ENCODE results near the gene HDAC4.

The HDAC4 gene

GRCh38 chr2:239092571-239093294, 308.1 kb downstream of the HDAC4 start:
- no peaks in the 10 kb centered on the region for H3K36me3 ChIP-seq (ENCODE audit: insufficient read depth, low read length)
- no peak overlapping the region for H3K4me2 ChIP-seq (ENCODE audit: low read depth, low read length, poor library complexity, severe bottlenecking)

GRCh38 chr2:239089884-239090283, 310.9 kb downstream of the HDAC4 start:
- Histone ChIP-seq H3K36me3 (ENCODE audit: insufficient read depth, low read length) (no peaks in the 10 kb centered on the region), H3K4me2 (ENCODE audit: low read depth, low read length, poor library complexity, severe bottlenecking) (no peak overlapping the region), H3K9ac (ENCODE audit: low read depth, low read length, poor library complexity, severe bottlenecking) (no peak overlapping the region), H4K20me1 (ENCODE audit: insufficient read depth, low read length, poor library complexity, severe bottlenecking) (no peaks in the 10 kb centered on the region), H3F3A (ENCODE audit: low read depth) (no peaks in the 10 kb centered on the region), H3K79me2 (ENCODE audit: insufficient read depth, low read length) (no peaks in the 10 kb centered on the region), H3K9me2 (replicated peaks; ENCODE audit: low read depth, low read length) (no peaks in the 10 kb centered on the region), H3K4me1 (ENCODE audit: insufficient read depth, low read length, poor library complexity, severe bottlenecking) (no peaks in the 10 kb centered on the region), H3K9me3 (ENCODE audit: insufficient read depth, low read depth, low read length) (no peaks in the 10 kb centered on the region), H3K4me3 (ENCODE audit: low read length, poor library complexity, severe bottlenecking) (no peak overlapping the region), H3K27me3 (ENCODE audit: insufficient read depth, low read length, poor library complexity, severe bottlenecking) (no peaks in the 10 kb centered on the region), H2AFZ (ENCODE audit: low read length) (no peak overlapping the region)
- TF ChIP-seq, protein P1, sequence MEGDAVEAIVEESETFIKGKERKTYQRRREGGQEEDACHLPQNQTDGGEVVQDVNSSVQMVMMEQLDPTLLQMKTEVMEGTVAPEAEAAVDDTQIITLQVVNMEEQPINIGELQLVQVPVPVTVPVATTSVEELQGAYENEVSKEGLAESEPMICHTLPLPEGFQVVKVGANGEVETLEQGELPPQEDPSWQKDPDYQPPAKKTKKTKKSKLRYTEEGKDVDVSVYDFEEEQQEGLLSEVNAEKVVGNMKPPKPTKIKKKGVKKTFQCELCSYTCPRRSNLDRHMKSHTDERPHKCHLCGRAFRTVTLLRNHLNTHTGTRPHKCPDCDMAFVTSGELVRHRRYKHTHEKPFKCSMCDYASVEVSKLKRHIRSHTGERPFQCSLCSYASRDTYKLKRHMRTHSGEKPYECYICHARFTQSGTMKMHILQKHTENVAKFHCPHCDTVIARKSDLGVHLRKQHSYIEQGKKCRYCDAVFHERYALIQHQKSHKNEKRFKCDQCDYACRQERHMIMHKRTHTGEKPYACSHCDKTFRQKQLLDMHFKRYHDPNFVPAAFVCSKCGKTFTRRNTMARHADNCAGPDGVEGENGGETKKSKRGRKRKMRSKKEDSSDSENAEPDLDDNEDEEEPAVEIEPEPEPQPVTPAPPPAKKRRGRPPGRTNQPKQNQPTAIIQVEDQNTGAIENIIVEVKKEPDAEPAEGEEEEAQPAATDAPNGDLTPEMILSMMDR (conservative IDR thresholded peaks at IDR 0.05; ENCODE audit: low read length): no peak
- no peak for TF ChIP-seq EZH2phosphoT487 (IDR thresholded peaks at IDR 0.05; ENCODE audit: borderline replicate concordance)

More at GRCh38 chr2:239092571-239093294, 308.1 kb downstream of the HDAC4 start:
- Histone ChIP-seq H3K27me3 (ENCODE audit: insufficient read depth, low read length, poor library complexity, severe bottlenecking) (no peaks in the 10 kb centered on the region), H3K4me1 (ENCODE audit: insufficient read depth, low read length, poor library complexity, severe bottlenecking) (peaks cover 4% of the 10 kb centered on the region), H3F3A (ENCODE audit: low read depth) (no peaks in the 10 kb centered on the region), H3K4me3 (ENCODE audit: low read length, poor library complexity, severe bottlenecking) (no peak overlapping the region), H3K9ac (ENCODE audit: low read depth, low read length, poor library complexity, severe bottlenecking) (no peak overlapping the region), H4K20me1 (ENCODE audit: insufficient read depth, low read length, poor library complexity, severe bottlenecking) (no peaks in the 10 kb centered on the region), H2AFZ (ENCODE audit: low read length) (no peak overlapping the region), H3K9me3 (ENCODE audit: insufficient read depth, low read depth, low read length) (no peaks in the 10 kb centered on the region), H3K79me2 (ENCODE audit: insufficient read depth, low read length) (no peaks in the 10 kb centered on the region), H3K9me2 (replicated peaks; ENCODE audit: low read depth, low read length) (no peaks in the 10 kb centered on the region)
- no peak for TF ChIP-seq EZH2phosphoT487 (IDR thresholded peaks at IDR 0.05; ENCODE audit: borderline replicate concordance)

DNA sequence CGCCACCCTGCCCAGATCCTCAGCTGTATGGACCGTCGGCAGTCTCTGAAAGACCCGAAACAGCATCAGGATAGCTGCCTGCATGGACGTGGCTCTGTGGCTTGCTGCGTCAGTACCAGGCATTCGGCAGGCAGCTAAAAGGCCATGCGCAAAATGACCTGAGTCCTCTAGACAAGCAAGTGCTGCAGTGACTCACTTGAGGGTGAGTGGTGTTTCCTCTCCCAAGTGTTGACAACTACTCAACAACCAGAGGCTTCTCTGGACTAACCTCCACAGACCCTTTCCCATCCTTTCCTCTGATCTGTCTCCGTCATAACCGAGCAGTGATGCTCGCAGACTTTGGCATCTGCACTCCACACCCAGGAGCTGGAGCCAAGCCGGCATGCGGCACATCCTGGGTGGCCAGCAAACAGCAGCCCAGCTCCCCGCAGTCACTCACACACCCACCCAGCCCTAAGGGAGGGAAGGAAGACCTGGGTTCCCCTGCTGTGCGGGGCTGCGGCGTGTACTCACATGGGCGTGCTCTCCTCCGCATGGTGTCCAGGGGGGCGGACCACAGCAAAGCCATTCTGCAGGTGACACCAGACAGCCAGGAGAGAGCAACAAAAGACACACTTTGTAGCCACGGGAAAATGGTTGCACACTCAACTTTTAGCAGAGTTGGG, 313.6 kb downstream of the HDAC4 start:
- H3K9me3 ChIP-seq (ENCODE audit: insufficient read depth, low read depth, low read length): no peaks in the 10 kb centered on the region
- no peaks in the 10 kb centered on the region for H3K27me3 ChIP-seq (ENCODE audit: insufficient read depth, low read length, poor library complexity, severe bottlenecking)
- H3K4me1 ChIP-seq (ENCODE audit: insufficient read depth, low read length, poor library complexity, severe bottlenecking): no peaks in the 10 kb centered on the region
- no peak overlapping the region for H3K4me3 ChIP-seq (ENCODE audit: low read length, poor library complexity, severe bottlenecking)
- no peak overlapping the region for H2AFZ ChIP-seq (ENCODE audit: low read length)
- H3K9me2 ChIP-seq (replicated peaks; ENCODE audit: low read depth, low read length): no peaks in the 10 kb centered on the region
- TF ChIP-seq, protein P1 (conservative IDR thresholded peaks at IDR 0.05; ENCODE audit: low read length): no peak
- no peak for TF ChIP-seq EZH2phosphoT487 (IDR thresholded peaks at IDR 0.05; ENCODE audit: borderline replicate concordance)
- no peaks in the 10 kb centered on the region for H3K79me2 ChIP-seq (ENCODE audit: insufficient read depth, low read length)
- H3K9ac ChIP-seq (ENCODE audit: low read depth, low read length, poor library complexity, severe bottlenecking): no peak overlapping the region
- no peaks in the 10 kb centered on the region for H3K36me3 ChIP-seq (ENCODE audit: insufficient read depth, low read length)
- H4K20me1 ChIP-seq (ENCODE audit: insufficient read depth, low read length, poor library complexity, severe bottlenecking): no peaks in the 10 kb centered on the region
- no peak overlapping the region for H3K4me2 ChIP-seq (ENCODE audit: low read depth, low read length, poor library complexity, severe bottlenecking)
- no peaks in the 10 kb centered on the region for H3F3A ChIP-seq (ENCODE audit: low read depth)

Measured in Loucy (cell line).